ENCODE measurements around the gene PPIP5K1. TPM values are rescaled to one million over a fixed set of nuclear protein-coding genes. Genes with fewer than 3 reads are reported as not detected.
A peak's percentile ranks its signal among the peaks of the same experiment; 100 is the strongest.

PPIP5K1 gene
- total RNA-seq, 1 donor from 2014 or later, result 12.8 TPM

DNA sequence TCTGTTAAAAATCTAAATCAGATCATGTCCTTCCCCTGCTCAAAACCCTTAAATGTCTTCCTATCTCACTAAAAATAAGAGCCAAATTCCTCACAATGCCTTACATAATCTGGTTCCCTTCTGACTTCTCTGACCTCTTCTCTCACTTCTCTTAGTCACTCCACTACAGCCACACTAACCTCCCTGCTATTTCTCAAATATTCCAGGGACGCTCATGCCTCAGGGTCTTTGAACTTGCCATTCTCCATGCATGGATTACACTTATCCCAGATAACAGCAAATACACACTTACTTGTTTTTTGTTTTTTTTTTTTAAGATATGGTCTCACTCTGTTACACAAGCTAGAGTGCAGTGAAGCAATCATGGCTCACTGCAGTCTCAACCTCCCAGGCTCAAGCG, 105.6 kb downstream of the PPIP5K1 start:
- H3K9me3 ChIP-seq (replicated peaks), result no peaks in the 10 kb centered on the region
- peak overlapping the region; percentile 9 for H3K27ac ChIP-seq (replicated peaks)
- TF ChIP-seq CTCF (IDR thresholded peaks at IDR 0.05; ENCODE audit: borderline replicate concordance), result no peak
- H3K36me3 ChIP-seq, result peaks cover 54% of the 10 kb centered on the region
- intact Hi-C loops (cut with micrococcal nuclease), result no loop called here
- no peaks in the 10 kb centered on the region for H3K27me3 ChIP-seq (ENCODE audit: low read depth)
- no peak for DNase-seq
- H3K4me3 ChIP-seq, result no peak overlapping the region
- peaks cover 20% of the 10 kb centered on the region for H3K4me1 ChIP-seq

Other genes with a start within 250 kb of the PPIP5K1 start
- 11.2 TPM for gene ZSCAN29, start 219.2 kb downstream of the PPIP5K1 start, total RNA-seq
- 10.8 TPM for gene TUBGCP4, start 219.1 kb downstream of the PPIP5K1 start, total RNA-seq
- gene TP53BP1, start 97.1 kb downstream of the PPIP5K1 start, total RNA-seq, result 28.6 TPM
- gene MAP1A, start 72.6 kb downstream of the PPIP5K1 start, total RNA-seq, result 56.0 TPM
- gene CKMT1B, start 3.8 kb upstream of the PPIP5K1 start, total RNA-seq, result not detected
- not detected for gene STRC, start 28.6 kb upstream of the PPIP5K1 start, total RNA-seq
- gene CATSPER2, start 58.6 kb upstream of the PPIP5K1 start, total RNA-seq, result 1.2 TPM
- not detected for gene CKMT1A, start 103.7 kb upstream of the PPIP5K1 start, total RNA-seq
- gene PDIA3, start 156.2 kb upstream of the PPIP5K1 start, total RNA-seq, result 154 TPM
- gene ELL3, start 186.8 kb upstream of the PPIP5K1 start, total RNA-seq, result 0.82 TPM
- 900 TPM for gene SERF2, start 202.1 kb upstream of the PPIP5K1 start, total RNA-seq
- 0.44 TPM for gene SERINC4, start 210.0 kb upstream of the PPIP5K1 start, total RNA-seq
- 17.9 TPM for gene HYPK, start 210.4 kb upstream of the PPIP5K1 start, total RNA-seq
- gene MFAP1, start 234.5 kb upstream of the PPIP5K1 start, total RNA-seq, result 20.4 TPM
- gene WDR76, start 236.8 kb upstream of the PPIP5K1 start, total RNA-seq, result 1.8 TPM

All from left ventricle myocardium inferior (tissue), 1 donor.